GM18907 (cell line): ENCODE data around the gene PCDHGB3.
"Not testable (repeated sequence)": the region's sequence is repeated elsewhere in the genome, so short reads cannot be mapped to it uniquely, and the experiment has no call there.

ENCODE experiments used
- ATAC-seq: cut with Tn5 transposase; IDR thresholded peaks from one replicate; pipeline ENCODE4 v1.9.1; 2021; ENCODE audit warnings: mild to moderate bottlenecking, moderate library complexity; ENCODE audit not compliant: unreplicated experiment

The PCDHGB3 gene

DNA sequence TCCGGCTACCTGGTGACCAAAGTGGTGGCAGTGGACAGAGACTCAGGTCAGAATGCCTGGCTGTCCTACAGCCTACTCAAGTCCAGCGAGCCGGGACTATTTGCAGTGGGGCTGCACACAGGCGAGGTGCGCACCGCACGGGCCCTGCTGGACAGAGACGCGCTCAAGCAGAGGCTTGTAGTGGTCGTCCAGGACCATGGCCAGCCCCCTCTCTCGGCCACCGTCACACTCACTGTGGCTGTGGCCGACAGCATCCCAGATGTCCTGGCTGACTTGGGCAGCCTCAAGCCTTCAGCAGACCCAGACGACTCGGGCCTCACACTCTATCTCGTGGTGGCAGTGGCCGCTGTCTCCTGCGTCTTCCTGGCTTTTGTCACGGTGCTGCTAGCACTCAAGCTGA is 13.1 kb upstream of the PCDHGB3 start:
- ATAC-seq, result no peak

- peak; percentile 48 for ATAC-seq
Measured at GRCh38 chr5:141359790-141360426, 10.1 kb upstream of the PCDHGB3 start, which contains the start of gene PCDHGB2. Gene PCDHGB2, plus strand, starts transcription at chr5:141359994. Its CDS starts 142 bp downstream, at chr5:141360136.

DNA sequence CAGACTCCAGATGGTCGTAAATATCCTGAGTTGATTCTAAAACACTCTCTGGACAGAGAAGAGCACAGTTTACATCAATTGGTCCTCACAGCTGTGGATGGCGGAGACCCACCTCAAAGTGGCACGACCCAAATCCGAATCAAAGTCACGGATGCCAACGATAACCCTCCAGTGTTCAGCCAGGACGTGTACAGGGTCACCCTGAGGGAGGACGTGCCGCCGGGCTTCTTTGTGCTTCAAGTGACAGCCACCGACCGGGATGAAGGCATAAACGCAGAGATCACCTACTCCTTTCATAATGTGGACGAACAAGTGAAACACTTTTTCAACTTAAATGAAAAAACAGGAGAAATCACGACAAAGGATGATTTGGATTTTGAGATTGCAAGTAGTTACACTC is 9.4 kb upstream of the PCDHGB3 start:
- ATAC-seq, result no peak

DNA sequence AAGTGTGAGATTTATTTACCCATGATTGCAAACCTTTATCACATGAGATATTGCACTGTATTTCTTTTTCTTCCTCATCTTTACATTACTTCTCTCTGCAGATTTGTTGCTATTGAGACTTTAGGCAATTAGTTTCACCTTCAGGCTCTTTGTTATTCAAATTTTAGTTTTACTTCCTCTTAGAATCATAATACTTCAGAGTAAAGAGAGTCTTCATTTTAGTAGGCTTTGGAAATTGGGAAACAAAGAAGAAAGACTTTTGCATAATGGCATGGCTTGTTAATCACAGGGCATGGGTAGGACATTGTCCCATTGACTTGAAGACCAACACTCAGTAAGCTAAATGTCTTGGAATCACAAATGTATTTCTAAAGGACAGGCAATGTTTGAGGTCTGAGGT is 7.3 kb upstream of the PCDHGB3 start:
- no peak for ATAC-seq

DNA sequence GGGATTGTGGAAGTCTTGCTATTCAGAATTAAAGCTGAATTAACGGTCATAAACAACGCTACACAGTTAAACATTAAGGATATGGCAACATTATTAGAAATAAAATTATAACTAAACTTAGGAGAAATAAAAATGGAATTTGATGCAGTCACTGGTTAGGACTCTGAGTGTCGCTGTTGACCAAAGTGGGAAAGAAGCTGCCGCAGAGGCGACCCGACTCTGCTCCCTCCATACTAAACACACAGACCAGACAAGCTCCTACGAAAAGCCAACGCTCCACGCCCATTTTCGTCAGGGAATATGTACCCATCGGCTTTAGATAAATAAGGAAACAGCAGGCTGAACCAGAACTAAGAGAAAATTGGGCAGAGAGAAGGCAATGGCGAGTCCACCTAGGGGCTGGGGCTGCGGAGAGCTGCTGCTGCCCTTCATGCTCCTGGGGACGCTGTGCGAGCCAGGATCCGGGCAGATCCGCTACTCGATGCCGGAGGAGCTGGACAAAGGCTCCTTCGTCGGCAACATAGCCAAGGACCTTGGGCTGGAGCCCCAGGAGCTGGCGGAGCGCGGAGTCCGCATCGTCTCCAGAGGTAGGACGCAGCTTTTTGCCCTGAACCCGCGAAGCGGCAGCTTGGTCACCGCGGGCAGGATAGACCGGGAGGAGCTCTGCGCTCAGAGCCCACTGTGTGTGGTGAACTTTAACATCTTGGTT is 5.9 kb upstream of the PCDHGB3 start, which contains the start of gene PCDHGA5:
TSS of gene PCDHGA5 (plus strand) at position 211 of the 709 bp plus-strand sequence. CDS start at position 380, 169 bp downstream.
- no peak for ATAC-seq

DNA sequence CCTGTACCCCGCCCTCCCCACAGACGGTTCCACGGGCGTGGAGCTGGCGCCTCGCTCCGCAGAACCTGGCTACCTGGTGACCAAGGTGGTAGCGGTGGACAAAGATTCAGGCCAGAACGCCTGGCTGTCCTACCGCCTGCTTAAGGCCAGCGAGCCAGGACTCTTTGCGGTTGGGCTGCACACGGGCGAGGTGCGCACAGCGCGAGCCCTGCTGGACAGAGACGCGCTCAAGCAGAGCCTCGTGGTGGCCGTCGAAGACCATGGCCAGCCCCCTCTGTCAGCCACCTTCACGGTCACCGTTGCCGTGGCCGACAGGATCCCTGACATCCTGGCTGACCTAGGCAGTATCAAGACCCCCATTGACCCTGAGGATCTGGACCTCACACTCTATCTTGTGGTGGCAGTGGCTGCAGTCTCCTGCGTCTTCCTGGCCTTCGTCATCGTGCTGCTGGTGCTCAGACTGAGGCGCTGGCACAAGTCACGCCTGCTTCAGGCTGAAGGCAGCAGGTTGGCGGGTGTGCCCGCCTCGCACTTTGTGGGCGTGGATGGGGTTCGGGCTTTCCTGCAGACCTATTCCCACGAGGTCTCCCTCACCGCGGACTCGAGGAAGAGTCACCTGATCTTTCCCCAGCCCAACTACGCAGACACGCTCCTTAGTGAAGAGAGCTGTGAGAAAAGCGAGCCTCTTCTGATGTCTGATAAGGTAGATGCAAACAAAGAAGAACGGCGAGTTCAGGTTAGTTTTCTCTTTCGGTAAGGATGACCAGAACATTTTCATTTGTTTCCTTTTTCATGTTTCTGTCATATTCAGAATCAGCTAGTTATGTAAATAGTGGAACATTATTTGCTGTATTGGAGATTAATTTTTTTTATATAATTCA is 3.8 kb upstream of the PCDHGB3 start:
- no peak for ATAC-seq

- ATAC-seq, result no peak
Measured at GRCh38 chr5:141371572-141372475, 1.8 kb downstream of the PCDHGB3 start.

- ATAC-seq, result no peak
Measured at GRCh38 chr5:141373673-141374317, 3.8 kb downstream of the PCDHGB3 start, which contains the start of gene PCDHGA6. Gene PCDHGA6, plus strand, starts transcription at chr5:141373891. Its CDS starts 193 bp downstream, at chr5:141374084.

- no peak for ATAC-seq
Measured at GRCh38 chr5:141374627-141375026, 4.6 kb downstream of the PCDHGB3 start.

- not testable (repeated sequence) for ATAC-seq
Measured at GRCh38 chr5:141375444-141376155, 5.6 kb downstream of the PCDHGB3 start.

GRCh38 chr5:141382469-141383294 is 12.6 kb downstream of the PCDHGB3 start, which contains the start of gene PCDHGA7:
Gene PCDHGA7, plus strand, starts transcription at chr5:141382742. Its CDS starts 158 bp downstream, at chr5:141382900.
- ATAC-seq, result no peak

DNA sequence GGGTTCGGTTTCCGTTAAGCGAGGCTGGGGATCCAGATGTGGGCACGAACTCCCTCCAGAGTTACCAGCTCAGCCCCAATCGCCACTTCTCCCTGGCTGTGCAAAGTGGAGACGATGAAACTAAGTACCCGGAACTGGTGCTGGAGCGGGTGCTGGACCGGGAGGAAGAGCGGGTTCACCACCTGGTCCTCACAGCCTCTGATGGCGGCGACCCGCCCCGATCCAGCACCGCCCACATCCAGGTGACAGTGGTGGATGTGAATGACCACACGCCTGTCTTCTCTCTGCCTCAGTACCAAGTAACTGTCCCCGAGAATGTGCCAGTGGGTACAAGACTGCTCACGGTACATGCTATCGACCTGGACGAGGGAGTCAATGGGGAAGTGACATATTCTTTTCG is 13.3 kb downstream of the PCDHGB3 start:
- no peak for ATAC-seq

DNA sequence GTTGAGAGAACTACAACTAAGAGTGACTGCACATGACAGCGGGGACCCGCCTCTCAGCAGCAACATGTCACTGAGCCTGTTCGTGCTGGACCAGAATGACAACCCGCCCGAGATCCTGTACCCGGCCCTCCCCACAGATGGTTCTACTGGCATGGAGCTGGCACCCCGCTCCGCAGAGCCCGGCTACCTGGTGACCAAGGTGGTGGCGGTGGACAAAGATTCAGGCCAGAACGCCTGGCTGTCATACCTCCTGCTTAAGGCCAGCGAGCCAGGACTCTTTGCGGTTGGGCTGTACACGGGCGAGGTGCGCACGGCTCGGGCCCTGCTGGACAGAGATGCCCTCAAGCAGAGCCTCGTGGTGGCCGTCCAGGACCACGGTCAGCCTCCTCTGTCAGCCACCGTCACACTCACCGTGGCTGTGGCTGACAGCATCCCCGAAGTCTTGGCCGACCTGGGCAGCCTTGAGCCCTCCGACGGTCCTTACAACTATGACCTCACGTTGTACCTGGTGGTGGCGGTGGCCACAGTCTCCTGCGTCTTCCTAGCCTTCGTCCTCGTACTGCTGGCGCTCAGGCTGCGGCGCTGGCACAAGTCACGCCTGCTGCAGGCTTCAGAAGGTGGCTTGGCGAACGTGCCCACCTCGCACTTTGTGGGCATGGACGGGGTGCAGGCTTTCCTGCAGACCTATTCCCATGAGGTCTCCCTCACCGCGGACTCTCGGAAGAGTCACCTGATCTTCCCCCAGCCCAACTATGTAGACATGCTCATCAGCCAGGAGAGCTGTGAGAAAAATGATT is 14.6 kb downstream of the PCDHGB3 start:
- ATAC-seq, result no peak

- ATAC-seq, result not testable (repeated sequence)
Measured at GRCh38 chr5:141387557-141388311, 17.7 kb downstream of the PCDHGB3 start, which contains the start of gene PCDHGB4. Gene PCDHGB4, plus strand, starts transcription at chr5:141387698. Its CDS starts 187 bp downstream, at chr5:141387885.

GRCh38 chr5:141388661-141389060 is 18.6 kb downstream of the PCDHGB3 start:
- no peak for ATAC-seq
